Activated CD8-positive, alpha-beta T cell treated with anti-CD3 and anti-CD28 coated beads for 36 hours (primary cell): ENCODE data around the gene SP2. TPM values are rescaled to one million over a fixed set of nuclear protein-coding genes. Genes with fewer than 3 reads are reported as not detected.

Experiments
- ATAC-seq: fragments of 200-7000 bp; cut with Tn5 transposase; one replicate; pipeline ENCODE4 v1.10.0; 2021; ENCODE audit warnings: mild to moderate bottlenecking, moderate library complexity
- CTCF ChIA-PET: fragments of 350-600 bp; sonication (Branson Sonifier 250); formaldehyde crosslinking; loops from one replicate; lab custom pipeline; 2021; ENCODE audit warnings: antibody characterized with exemption; lab: Charles Lee
- POLR2A ChIA-PET: fragments of 350-600 bp; sonication (Branson Sonifier 250); formaldehyde crosslinking; loops from one replicate; lab custom pipeline; 2021; ENCODE audit warnings: antibody characterized with exemption; lab: Charles Lee
- DNase-seq: peaks from one replicate; pipeline ENCODE4 v3.0.0-alpha.2; 2020
- H3K27ac Mint-ChIP-seq: one replicate; pipeline ENCODE4 v1.8.0; 2021; ENCODE audit warnings: mild to moderate bottlenecking, mixed read lengths
- H3K27me3 Mint-ChIP-seq: one replicate; pipeline ENCODE4 v1.8.0; 2021; ENCODE audit warnings: mixed read lengths
- H3K36me3 Mint-ChIP-seq: one replicate; pipeline ENCODE4 v1.8.0; 2021; ENCODE audit warnings: low read depth, mixed read lengths
- H3K4me1 Mint-ChIP-seq: one replicate; pipeline ENCODE4 v1.8.0; 2021; ENCODE audit warnings: low read depth, mixed read lengths
- H3K4me3 Mint-ChIP-seq: one replicate; pipeline ENCODE4 v1.8.0; 2021; ENCODE audit warnings: mild to moderate bottlenecking, moderate library complexity, mixed read lengths
- H3K9me3 Mint-ChIP-seq: one replicate; pipeline ENCODE4 v1.8.0; 2021; ENCODE audit warnings: mixed read lengths
- CTCF ChIP-seq: fragments of 200-600 bp; IDR thresholded peaks from one replicate; pipeline ENCODE4 v1.8.0; 2022; ENCODE audit warnings: antibody characterized with exemption, mild to moderate bottlenecking
- intact Hi-C: fragments of 100-400 bp; cut with micrococcal nuclease; formaldehyde crosslinking; loops from one replicate; pipeline ENCODE4 v1.10.0; 2022
- total RNA-seq, 2 experiments: library from RNA; stranded (reverse); gene quantifications; one replicate each; pipeline ENCODE4 v1.2.3, GENCODE V29; 2021

Gene SP2
- total RNA-seq, 2 experiments from 2014 or later, result 11.5 to 13.2 TPM

DNA sequence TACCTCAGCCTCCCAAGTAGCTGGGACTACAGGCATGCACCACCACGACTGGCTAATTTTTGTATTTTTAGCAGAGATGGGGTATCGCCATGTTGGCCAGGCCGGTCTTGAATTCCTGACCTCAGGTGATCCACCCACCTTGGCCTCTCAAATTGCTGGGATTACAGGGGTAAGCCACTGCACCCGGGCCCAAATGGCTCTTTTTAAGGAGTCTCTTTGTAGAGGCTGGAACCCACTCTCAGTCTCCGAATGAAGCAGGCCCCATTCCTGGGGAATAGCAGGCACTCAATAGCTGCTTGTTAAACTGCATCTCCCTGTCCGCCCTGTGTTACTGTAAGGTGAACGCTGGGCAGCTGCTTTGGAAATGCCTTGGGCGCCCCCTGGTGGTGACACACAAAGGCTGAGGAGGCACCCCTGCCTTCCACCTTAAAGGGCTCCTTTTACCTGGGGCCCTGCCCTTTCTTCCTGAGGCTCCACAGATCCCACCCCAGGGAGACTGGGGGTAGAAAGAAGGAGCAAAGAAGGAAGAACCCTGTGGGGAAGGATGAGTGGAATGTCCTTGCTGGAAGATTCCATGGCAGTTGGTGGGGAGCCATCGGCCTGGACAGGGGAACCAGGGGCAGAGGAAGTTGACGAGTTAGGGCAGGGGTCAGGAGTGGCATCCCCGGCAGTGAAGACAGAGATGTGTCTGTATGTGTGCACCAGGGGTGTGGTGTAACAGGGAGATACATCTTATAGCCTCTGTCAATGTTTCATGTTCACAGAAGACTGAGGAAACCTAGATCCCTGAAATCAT lies 6.1 kb upstream of the SP2 start:
- CTCF ChIA-PET, result interaction anchor here (0.6 to 18.8 kb wide), 29 partner anchors 8 to 131 kb away, joined by 3 to 586 read pairs (median 5); partner anchors contain the start of genes CDK5RAP3, LRRC46, MRPL10 and PNPO
- Mint-ChIP-seq H3K4me1 (peaks cover 30% of the 10 kb centered on the region), H3K9me3 (no peaks in the 10 kb centered on the region), H3K4me3 (no peak overlapping the region), H3K27me3 (no peaks in the 10 kb centered on the region), H3K36me3 (no peaks in the 10 kb centered on the region), H3K27ac (no peak overlapping the region)
- peak; percentile 98 for ATAC-seq
- POLR2A ChIA-PET, result interaction anchor here (0.7 to 1.1 kb wide), 3 partner anchors 41 to 59 kb away, joined by 3 to 4 read pairs (median 3); partner anchors contain the start of gene SCRN2
- intact Hi-C loops, result loop anchor here (1.0 kb wide), 1 partner anchor 48 kb away; no protein-coding TSS in a partner anchor
- TF ChIP-seq CTCF, result peak; percentile 95
- peak; percentile 96 for DNase-seq

- POLR2A ChIA-PET, result interaction anchor here (0.6 to 1.8 kb wide), 6 partner anchors 12 to 1802 kb away, joined by 3 to 6 read pairs (median 4); partner anchors contain the start of genes LRRC46, MRPL10 and SCRN2
- intact Hi-C loops, result no loop called here
Observed at GRCh38 chr17:47891545-47892088, 4.4 kb upstream of the SP2 start.

GRCh38 chr17:47894498-47895346 lies 1.3 kb upstream of the SP2 start:
- H3K4me1 Mint-ChIP-seq, result peaks cover 42% of the 10 kb centered on the region
- ChIA-PET POLR2A (interaction anchor here (0.8 to 1.8 kb wide), 21 partner anchors 15 to 153 kb away, joined by 3 to 15 read pairs (median 4); partner anchors contain the start of genes CDK5RAP3, LRRC46, MRPL10 and PNPO), CTCF (interaction anchor here (0.8 to 18.8 kb wide), 9 partner anchors 46 to 163 kb away, joined by 3 to 586 read pairs (median 3); partner anchors contain the start of genes CDK5RAP3, LRRC46, MRPL10 and OSBPL7)
- H3K36me3 Mint-ChIP-seq, result peaks cover 2% of the 10 kb centered on the region
- no peak for ATAC-seq
- no peaks in the 10 kb centered on the region for H3K9me3 Mint-ChIP-seq
- intact Hi-C loops, result no loop called here
- H3K27me3 Mint-ChIP-seq, result no peaks in the 10 kb centered on the region
- H3K27ac Mint-ChIP-seq, result peak overlapping the region; percentile 96
- TF ChIP-seq CTCF, result no peak
- DNase-seq, result no peak
- H3K4me3 Mint-ChIP-seq, result peak overlapping the region; percentile 95

More at GRCh38 chr17:47891545-47892088, 4.4 kb upstream of the SP2 start:
- no peak overlapping the region for H3K27ac Mint-ChIP-seq
- no peak for TF ChIP-seq CTCF
- no peak for ATAC-seq
- no peak for DNase-seq
- H3K4me3 Mint-ChIP-seq, result no peak overlapping the region
- CTCF ChIA-PET, result interaction anchor here (0.6 to 18.8 kb wide), 9 partner anchors 11 to 79 kb away, joined by 3 to 586 read pairs (median 4); partner anchors contain the start of genes CDK5RAP3, PNPO, SCRN2 and SP6
- no peaks in the 10 kb centered on the region for H3K9me3 Mint-ChIP-seq
- no peaks in the 10 kb centered on the region for H3K27me3 Mint-ChIP-seq
- peaks cover 22% of the 10 kb centered on the region for H3K4me1 Mint-ChIP-seq
- no peaks in the 10 kb centered on the region for H3K36me3 Mint-ChIP-seq

- Mint-ChIP-seq H3K4me1 (peaks cover 46% of the 10 kb centered on the region), H3K4me3 (peak overlapping the region; percentile 95), H3K36me3 (peaks cover 2% of the 10 kb centered on the region), H3K27ac (peak overlapping the region; percentile 96), H3K9me3 (no peaks in the 10 kb centered on the region), H3K27me3 (no peaks in the 10 kb centered on the region)
- DNase-seq (peak; percentile 61), ATAC-seq (peak; percentile 0)
- intact Hi-C loops, result no loop called here
- ChIA-PET CTCF (interaction anchor here (0.8 to 18.8 kb wide), 9 partner anchors 46 to 164 kb away, joined by 3 to 586 read pairs (median 3); partner anchors contain the start of genes CDK5RAP3, LRRC46, MRPL10 and OSBPL7), POLR2A (interaction anchor here (0.6 to 1.7 kb wide), 24 partner anchors 9 to 152 kb away, joined by 3 to 15 read pairs (median 4); partner anchors contain the start of genes CDK5RAP3, LRRC46, MRPL10 and PNPO)
- no peak for TF ChIP-seq CTCF
Observed at GRCh38 chr17:47895347-47895855, 635 bp upstream of the SP2 start.
